Measurements from ENCODE around the gene MT1F.

MT1F gene

DNA sequence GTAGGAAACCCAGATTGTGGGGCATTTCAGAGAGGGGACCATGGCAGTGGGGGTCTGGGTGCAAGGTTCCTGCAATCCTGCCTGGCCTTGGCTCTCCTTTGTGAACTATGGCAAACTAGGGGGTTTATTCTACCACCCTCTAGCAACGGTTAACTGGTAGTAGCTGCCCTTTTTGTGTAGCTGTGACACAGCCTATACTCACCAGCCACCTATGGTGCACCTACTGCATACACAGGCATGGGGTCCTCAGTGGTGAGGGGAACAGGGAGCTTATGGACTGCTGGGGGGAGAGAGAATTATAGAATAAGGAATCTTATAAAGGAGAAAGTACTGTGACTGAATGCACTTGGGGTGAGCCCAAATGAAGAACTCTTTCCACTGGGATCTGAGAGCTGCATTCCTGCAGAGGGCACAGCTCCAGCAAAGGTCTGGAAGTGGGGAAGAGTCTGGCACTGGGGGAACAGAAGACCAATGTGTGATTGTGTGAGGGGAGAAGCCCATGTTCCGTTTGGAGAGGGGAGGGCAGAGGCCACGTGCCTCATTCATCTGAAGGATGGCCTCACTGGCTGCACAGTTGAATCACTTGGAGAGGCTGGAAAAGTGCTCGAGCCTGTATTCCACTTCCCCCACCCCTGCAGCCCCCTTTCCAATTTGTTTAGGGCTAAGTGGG lies 26.6 kb downstream of the MT1F start:
- no peaks in the 10 kb centered on the region for H3K36me3 ChIP-seq (ENCODE audit: insufficient read depth, low read length)
- no peak overlapping the region for H3K27ac ChIP-seq (ENCODE audit: low read depth, low read length)
- H2AFZ ChIP-seq (ENCODE audit: low read length, unreplicated experiment), result no peak overlapping the region
- peaks cover 7% of the 10 kb centered on the region for H3K79me2 ChIP-seq (ENCODE audit: control insufficient read depth, insufficient read depth, low read length, unreplicated experiment)
- no peaks in the 10 kb centered on the region for H3K27me3 ChIP-seq (ENCODE audit: insufficient read depth, low read length)
- H3K4me1 ChIP-seq (ENCODE audit: control insufficient read depth, insufficient read depth, low read length, unreplicated experiment), result peaks cover 22% of the 10 kb centered on the region
- no peak overlapping the region for H3K4me3 ChIP-seq (ENCODE audit: low read depth, low read length)

DNA sequence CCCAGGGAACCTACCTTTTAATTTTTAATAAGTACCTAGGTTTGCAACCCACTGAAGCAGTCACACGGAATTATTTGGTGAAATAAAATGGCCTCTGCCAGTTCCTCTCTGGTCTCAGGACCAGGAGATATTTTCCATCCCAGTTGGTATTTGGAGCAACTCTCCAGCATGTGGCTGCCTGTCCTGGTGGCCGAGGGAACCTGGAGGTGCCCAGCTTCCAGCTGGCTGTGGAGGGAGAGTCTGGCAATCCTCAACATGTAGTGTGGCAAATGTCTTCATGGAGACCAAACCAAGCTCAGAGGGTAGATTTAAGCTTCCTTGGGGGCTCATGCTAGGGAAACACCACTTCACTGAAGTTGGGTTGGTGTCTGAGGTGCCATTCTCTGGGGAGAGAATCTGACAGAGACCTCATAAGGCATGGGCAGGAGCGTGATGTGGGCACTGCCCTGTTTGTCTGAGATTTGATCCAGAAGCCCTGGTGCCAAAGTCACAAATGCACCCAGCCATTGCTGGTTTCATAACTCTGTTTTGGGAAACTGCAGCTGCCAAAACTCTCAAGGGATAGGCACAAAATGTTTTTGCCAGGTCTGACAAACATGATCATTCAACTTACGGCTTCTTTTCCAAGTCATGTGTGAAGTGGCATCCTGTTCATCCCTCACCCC lies 27.3 kb downstream of the MT1F start:
- no peaks in the 10 kb centered on the region for H3K36me3 ChIP-seq (ENCODE audit: insufficient read depth, low read length)

DNA sequence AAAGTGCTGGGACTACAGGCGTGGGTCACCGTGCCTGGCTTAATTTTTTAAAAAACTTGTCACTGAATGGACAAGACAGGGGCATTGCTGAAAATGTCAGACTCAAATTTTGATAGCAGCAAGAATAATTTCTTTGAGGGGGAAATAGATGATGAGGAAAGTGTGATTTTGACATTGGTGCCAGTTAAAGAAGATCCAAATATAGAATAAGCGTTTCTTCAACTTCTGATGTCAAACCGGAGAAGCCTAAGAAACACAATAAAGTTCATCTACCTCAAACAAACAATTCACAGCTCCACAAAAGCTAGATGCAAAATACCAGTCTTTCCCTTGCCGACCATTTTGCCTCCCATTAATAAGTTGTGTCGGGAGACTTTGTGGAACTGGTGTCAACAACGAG lies 29.0 kb downstream of the MT1F start:
- Histone ChIP-seq H3K4me3 (ENCODE audit: low read depth, low read length) (no peak overlapping the region), H3K27me3 (ENCODE audit: insufficient read depth, low read length) (no peaks in the 10 kb centered on the region), H3K27ac (ENCODE audit: low read depth, low read length) (no peak overlapping the region), H2AFZ (ENCODE audit: low read length, unreplicated experiment) (no peak overlapping the region), H3K4me1 (ENCODE audit: control insufficient read depth, insufficient read depth, low read length, unreplicated experiment) (peaks cover 28% of the 10 kb centered on the region), H3K79me2 (ENCODE audit: control insufficient read depth, insufficient read depth, low read length, unreplicated experiment) (peaks cover 7% of the 10 kb centered on the region), H3K36me3 (ENCODE audit: insufficient read depth, low read length) (no peaks in the 10 kb centered on the region)

More for the DNA sequence above, 27.3 kb downstream of the MT1F start:
- Histone ChIP-seq H3K4me3 (ENCODE audit: low read depth, low read length) (no peak overlapping the region), H2AFZ (ENCODE audit: low read length, unreplicated experiment) (no peak overlapping the region), H3K4me1 (ENCODE audit: control insufficient read depth, insufficient read depth, low read length, unreplicated experiment) (peaks cover 23% of the 10 kb centered on the region), H3K79me2 (ENCODE audit: control insufficient read depth, insufficient read depth, low read length, unreplicated experiment) (peaks cover 7% of the 10 kb centered on the region), H3K27me3 (ENCODE audit: insufficient read depth, low read length) (no peaks in the 10 kb centered on the region), H3K27ac (ENCODE audit: low read depth, low read length) (no peak overlapping the region)

DNA sequence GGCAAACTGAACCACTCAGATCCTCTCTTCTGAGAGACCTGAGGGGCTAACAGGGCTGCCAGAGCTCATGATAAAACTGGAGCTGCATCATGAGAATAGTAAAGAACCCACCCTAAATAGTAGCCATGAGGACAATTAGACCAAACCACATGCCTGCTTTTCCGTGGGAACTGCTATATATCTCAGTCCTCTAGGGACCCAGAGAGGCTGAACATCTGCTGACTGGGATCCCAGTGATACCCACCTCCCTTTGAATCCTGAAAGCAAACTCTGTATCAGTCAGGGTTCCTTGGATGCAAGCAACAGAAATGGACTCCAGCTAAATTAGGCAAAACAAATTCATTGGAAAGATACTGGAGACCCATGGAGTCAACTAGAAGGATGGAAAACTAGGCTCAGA lies 31.0 kb downstream of the MT1F start:
- H3K27ac ChIP-seq (ENCODE audit: low read depth, low read length), result no peak overlapping the region
- no peak overlapping the region for H3K4me3 ChIP-seq (ENCODE audit: low read depth, low read length)
- no peaks in the 10 kb centered on the region for H3K27me3 ChIP-seq (ENCODE audit: insufficient read depth, low read length)
- peaks cover 28% of the 10 kb centered on the region for H3K4me1 ChIP-seq (ENCODE audit: control insufficient read depth, insufficient read depth, low read length, unreplicated experiment)
- no peaks in the 10 kb centered on the region for H3K79me2 ChIP-seq (ENCODE audit: control insufficient read depth, insufficient read depth, low read length, unreplicated experiment)
- H3K36me3 ChIP-seq (ENCODE audit: insufficient read depth, low read length), result no peaks in the 10 kb centered on the region
- no peak overlapping the region for H2AFZ ChIP-seq (ENCODE audit: low read length, unreplicated experiment)

DNA sequence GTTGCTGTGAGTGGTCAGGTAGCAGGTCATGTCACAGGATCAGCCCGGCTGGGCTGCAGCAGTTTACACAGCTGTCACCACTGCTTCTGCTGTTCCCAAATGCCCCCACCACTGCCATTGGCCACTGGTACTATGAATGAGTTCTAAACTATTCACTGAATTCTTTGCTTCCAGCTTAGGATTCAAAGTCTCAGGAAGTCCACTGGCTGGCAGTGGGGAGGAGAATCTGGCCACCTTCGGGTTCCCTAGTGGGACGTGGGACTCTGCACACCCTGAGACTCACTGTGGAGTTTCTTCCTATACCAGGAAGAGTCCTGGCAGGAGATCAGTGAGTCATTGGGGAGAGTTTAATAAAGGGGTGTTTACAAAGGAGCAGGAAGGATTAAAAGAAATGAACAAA lies 31.4 kb downstream of the MT1F start:
- Histone ChIP-seq H3K4me1 (ENCODE audit: control insufficient read depth, insufficient read depth, low read length, unreplicated experiment) (peaks cover 24% of the 10 kb centered on the region), H3K27me3 (ENCODE audit: insufficient read depth, low read length) (no peaks in the 10 kb centered on the region), H3K79me2 (ENCODE audit: control insufficient read depth, insufficient read depth, low read length, unreplicated experiment) (no peaks in the 10 kb centered on the region), H3K4me3 (ENCODE audit: low read depth, low read length) (no peak overlapping the region), H3K27ac (ENCODE audit: low read depth, low read length) (no peak overlapping the region), H3K36me3 (ENCODE audit: insufficient read depth, low read length) (no peaks in the 10 kb centered on the region), H2AFZ (ENCODE audit: low read length, unreplicated experiment) (peak overlapping the region; percentile 11)

DNA sequence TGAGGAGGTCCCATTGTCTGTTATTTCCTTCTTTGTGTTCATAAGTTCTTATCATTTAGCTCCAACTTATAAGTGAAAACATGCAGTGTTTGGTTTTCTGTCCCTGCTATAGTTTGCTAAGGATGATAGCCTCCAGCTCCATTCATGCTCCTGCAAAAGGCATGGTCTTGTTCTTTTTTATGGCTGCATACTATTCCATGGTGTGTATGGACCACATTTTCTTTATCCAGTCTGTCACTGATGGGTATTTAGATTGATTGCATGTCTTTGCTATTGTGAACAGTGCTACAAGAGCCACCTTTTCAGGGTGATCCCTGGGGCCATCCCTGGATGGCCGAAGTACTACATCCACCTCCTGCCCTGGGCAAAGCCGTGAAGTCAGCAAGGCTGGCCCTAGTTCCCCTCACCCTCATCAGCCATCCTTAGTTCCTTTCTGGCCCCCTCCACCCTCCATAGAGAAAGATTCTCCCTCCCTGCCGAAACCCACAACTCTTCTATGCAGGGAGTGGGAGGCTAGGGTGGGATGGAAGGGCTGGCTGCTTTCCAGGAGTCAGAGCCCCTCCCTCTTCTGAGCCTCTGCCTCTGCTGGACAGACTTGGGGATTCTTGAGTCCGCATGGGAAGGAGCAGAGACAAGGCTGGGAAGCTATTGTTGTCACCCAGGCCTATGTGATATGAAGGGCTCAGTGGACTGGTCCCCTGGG lies 32.8 kb downstream of the MT1F start:
- no peak overlapping the region for H3K27ac ChIP-seq (ENCODE audit: low read depth, low read length)
- H2AFZ ChIP-seq (ENCODE audit: low read length, unreplicated experiment), result no peak overlapping the region
- H3K4me1 ChIP-seq (ENCODE audit: control insufficient read depth, insufficient read depth, low read length, unreplicated experiment), result peaks cover 17% of the 10 kb centered on the region
- no peaks in the 10 kb centered on the region for H3K27me3 ChIP-seq (ENCODE audit: insufficient read depth, low read length)
- no peaks in the 10 kb centered on the region for H3K79me2 ChIP-seq (ENCODE audit: control insufficient read depth, insufficient read depth, low read length, unreplicated experiment)
- no peaks in the 10 kb centered on the region for H3K36me3 ChIP-seq (ENCODE audit: insufficient read depth, low read length)
- no peak overlapping the region for H3K4me3 ChIP-seq (ENCODE audit: low read depth, low read length)

DNA sequence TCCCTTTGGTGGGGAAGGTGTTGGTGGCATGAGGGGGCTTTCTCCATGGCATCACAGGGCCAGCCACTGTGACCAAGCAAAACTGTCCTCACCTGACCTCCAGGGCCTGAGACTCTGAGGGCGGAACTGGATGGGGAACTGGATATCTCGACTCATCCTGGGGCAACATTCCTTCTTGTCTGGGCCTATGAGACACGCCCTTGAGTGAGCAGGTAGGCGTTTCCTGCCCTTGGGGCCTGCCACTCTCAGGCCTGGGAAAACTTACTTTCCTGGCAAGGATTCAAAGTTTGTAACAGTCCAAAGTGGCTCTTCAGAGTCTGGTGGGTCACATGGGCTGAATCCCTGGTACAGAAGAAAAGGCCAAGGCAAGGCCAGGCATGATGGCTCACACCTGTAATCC lies 34.1 kb downstream of the MT1F start:
- Histone ChIP-seq H3K4me1 (ENCODE audit: control insufficient read depth, insufficient read depth, low read length, unreplicated experiment) (peaks cover 17% of the 10 kb centered on the region), H3K27me3 (ENCODE audit: insufficient read depth, low read length) (no peaks in the 10 kb centered on the region), H3K4me3 (ENCODE audit: low read depth, low read length) (no peak overlapping the region), H2AFZ (ENCODE audit: low read length, unreplicated experiment) (no peak overlapping the region), H3K27ac (ENCODE audit: low read depth, low read length) (peak overlapping the region; percentile 26; the same call in 1 of the 2 replicates), H3K36me3 (ENCODE audit: insufficient read depth, low read length) (no peaks in the 10 kb centered on the region), H3K79me2 (ENCODE audit: control insufficient read depth, insufficient read depth, low read length, unreplicated experiment) (no peaks in the 10 kb centered on the region)

DNA sequence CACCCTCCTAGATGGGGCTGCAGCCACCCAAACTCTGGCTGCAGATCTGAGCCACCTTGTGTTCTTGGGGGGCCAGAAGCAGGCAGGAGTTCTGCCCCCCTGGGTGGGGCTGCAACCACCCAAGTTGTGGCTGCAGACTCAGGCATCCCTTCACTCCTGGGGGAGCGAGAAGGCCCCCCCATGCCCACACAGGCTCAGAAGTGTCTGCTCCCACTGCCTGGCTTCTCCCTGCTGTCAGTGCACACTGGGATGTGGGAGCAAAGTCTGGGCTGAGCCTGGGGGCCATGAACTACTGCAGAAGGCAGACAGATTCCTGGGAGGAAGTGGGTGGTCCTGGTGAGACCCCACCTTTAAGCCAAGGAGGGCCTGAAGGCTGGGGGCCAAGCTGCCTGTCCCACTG lies 37.5 kb downstream of the MT1F start:
- no peak overlapping the region for H3K4me3 ChIP-seq (ENCODE audit: low read depth, low read length)
- no peaks in the 10 kb centered on the region for H3K79me2 ChIP-seq (ENCODE audit: control insufficient read depth, insufficient read depth, low read length, unreplicated experiment)
- no peak overlapping the region for H3K27ac ChIP-seq (ENCODE audit: low read depth, low read length)
- H3K27me3 ChIP-seq (ENCODE audit: insufficient read depth, low read length), result no peaks in the 10 kb centered on the region
- no peak overlapping the region for H2AFZ ChIP-seq (ENCODE audit: low read length, unreplicated experiment)
- no peaks in the 10 kb centered on the region for H3K36me3 ChIP-seq (ENCODE audit: insufficient read depth, low read length)
- H3K4me1 ChIP-seq (ENCODE audit: control insufficient read depth, insufficient read depth, low read length, unreplicated experiment), result peaks cover 13% of the 10 kb centered on the region

DNA sequence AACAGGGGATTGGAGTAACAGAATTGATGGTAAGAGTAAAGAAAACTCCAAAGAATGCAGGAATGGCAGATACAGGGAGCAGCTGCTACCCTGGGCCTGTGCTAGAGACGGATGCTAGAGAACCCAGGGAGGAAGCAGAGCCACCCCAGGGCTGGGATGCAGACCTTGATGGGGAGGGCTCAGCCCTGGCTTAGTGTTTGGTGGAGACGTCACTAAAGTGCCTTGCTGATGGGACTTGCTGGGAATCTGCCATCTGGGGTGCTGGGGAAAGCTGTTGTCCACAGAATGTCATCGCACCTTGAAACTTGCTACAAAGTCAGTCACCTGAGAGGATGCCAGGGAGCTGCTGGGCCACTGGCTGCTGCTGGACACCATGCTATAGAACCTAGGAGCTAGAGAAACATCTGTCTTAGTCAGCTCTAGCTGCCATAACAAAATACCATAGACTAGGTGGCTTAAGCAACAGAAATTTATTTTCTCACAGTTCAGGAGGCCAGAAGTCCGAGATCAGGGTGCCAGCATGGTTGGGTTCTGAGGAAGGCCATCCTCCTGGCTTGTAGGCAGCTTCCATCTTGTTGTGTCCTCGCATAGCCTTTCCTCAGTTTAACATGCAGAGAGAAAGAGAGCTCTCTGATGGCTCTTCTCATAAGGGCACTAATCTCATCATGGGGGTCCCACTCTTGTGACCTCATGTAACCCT lies 39.8 kb downstream of the MT1F start:
- Histone ChIP-seq H3K4me3 (ENCODE audit: low read depth, low read length) (no peak overlapping the region), H2AFZ (ENCODE audit: low read length, unreplicated experiment) (no peak overlapping the region), H3K4me1 (ENCODE audit: control insufficient read depth, insufficient read depth, low read length, unreplicated experiment) (peaks cover 9% of the 10 kb centered on the region), H3K27me3 (ENCODE audit: insufficient read depth, low read length) (no peaks in the 10 kb centered on the region), H3K79me2 (ENCODE audit: control insufficient read depth, insufficient read depth, low read length, unreplicated experiment) (no peaks in the 10 kb centered on the region), H3K36me3 (ENCODE audit: insufficient read depth, low read length) (no peaks in the 10 kb centered on the region), H3K27ac (ENCODE audit: low read depth, low read length) (no peak overlapping the region)

DNA sequence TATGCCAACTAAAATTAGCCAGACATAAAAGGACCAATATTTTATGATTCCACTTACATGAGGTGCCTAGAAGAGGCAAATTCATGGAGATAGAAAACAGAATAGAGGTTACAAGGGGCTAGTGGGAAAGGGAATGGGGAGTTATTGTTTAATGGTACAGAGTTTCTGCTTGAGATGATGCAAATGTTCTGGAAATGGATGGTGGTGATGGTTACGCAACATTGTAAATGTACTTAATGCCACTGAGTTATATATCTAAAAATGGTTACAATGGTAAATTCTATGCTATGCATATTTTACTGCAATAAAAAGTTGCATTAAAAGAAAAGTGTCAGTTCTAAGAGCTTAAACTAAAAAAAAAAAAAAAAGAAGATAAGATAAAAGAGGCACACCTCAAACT lies 42.4 kb downstream of the MT1F start:
- no peaks in the 10 kb centered on the region for H3K79me2 ChIP-seq (ENCODE audit: control insufficient read depth, insufficient read depth, low read length, unreplicated experiment)
- no peaks in the 10 kb centered on the region for H3K36me3 ChIP-seq (ENCODE audit: insufficient read depth, low read length)
- H3K4me3 ChIP-seq (ENCODE audit: low read depth, low read length), result no peak overlapping the region
- H3K4me1 ChIP-seq (ENCODE audit: control insufficient read depth, insufficient read depth, low read length, unreplicated experiment), result peaks cover 10% of the 10 kb centered on the region
- H3K27ac ChIP-seq (ENCODE audit: low read depth, low read length), result no peak overlapping the region
- no peak overlapping the region for H2AFZ ChIP-seq (ENCODE audit: low read length, unreplicated experiment)
- no peaks in the 10 kb centered on the region for H3K27me3 ChIP-seq (ENCODE audit: insufficient read depth, low read length)
